ENCODE measurements around the gene DAB2IP.

DAB2IP gene

GRCh38 chr9:121651295-121652020, at the start of gene DAB2IP:
DAB2IP (plus strand) TSS chr9:121651634; CDS start chr9:121651776, 142 bp downstream.
- peaks cover 68% of the 10 kb centered on the region for H3K4me1 Mint-ChIP-seq
- no peak for TF ChIP-seq CTCF (IDR thresholded peaks at IDR 0.05; ENCODE audit: unreplicated experiment in 3 of 3)
- H3K9me3 Mint-ChIP-seq = no peaks in the 10 kb centered on the region
- peak within 1 kb of the TSS; percentile 97 to 98 (median 97) for H3K27ac Mint-ChIP-seq
- H3K36me3 Mint-ChIP-seq (ENCODE audit: low read depth) = peaks cover 2% of the 10 kb centered on the region
- no peaks in the 10 kb centered on the region for H3K27me3 Mint-ChIP-seq (ENCODE audit: low read depth)
- peak within 1 kb of the TSS; percentile 95 to 98 (median 97) for H3K4me3 Mint-ChIP-seq

- TF ChIP-seq CTCF (IDR thresholded peaks at IDR 0.05; ENCODE audit: unreplicated experiment in 3 of 3) = no peak
- peaks cover 23% of the 10 kb centered on the region for H3K27me3 Mint-ChIP-seq (ENCODE audit: low read depth)
- no peak overlapping the region for H3K4me3 Mint-ChIP-seq
- no peaks in the 10 kb centered on the region for H3K36me3 Mint-ChIP-seq (ENCODE audit: low read depth)
- no peak overlapping the region for H3K27ac Mint-ChIP-seq
- H3K4me1 Mint-ChIP-seq = peaks cover 32% of the 10 kb centered on the region
- no peaks in the 10 kb centered on the region for H3K9me3 Mint-ChIP-seq
These were observed 48.4 kb upstream of the DAB2IP start for GRCh38 chr9:121603028-121603427.

GRCh38 chr9:121604242-121604641, 47.2 kb upstream of the DAB2IP start:
- H3K4me1 Mint-ChIP-seq = peaks cover 38% of the 10 kb centered on the region
- no peaks in the 10 kb centered on the region for H3K9me3 Mint-ChIP-seq
- no peaks in the 10 kb centered on the region for H3K36me3 Mint-ChIP-seq (ENCODE audit: low read depth)
- H3K27me3 Mint-ChIP-seq (ENCODE audit: low read depth) = peaks cover 23% of the 10 kb centered on the region
- H3K4me3 Mint-ChIP-seq = peak overlapping the region in 2 of 3 experiments; percentile 19 to 57
- H3K27ac Mint-ChIP-seq = peak overlapping the region; percentile 4 to 44 (median 29)
- TF ChIP-seq CTCF (IDR thresholded peaks at IDR 0.05; ENCODE audit: unreplicated experiment in 3 of 3) = no peak

GRCh38 chr9:121604654-121605053, 46.8 kb upstream of the DAB2IP start:
- Mint-ChIP-seq H3K27me3 (ENCODE audit: low read depth) (peaks cover 23% of the 10 kb centered on the region), H3K36me3 (ENCODE audit: low read depth) (no peaks in the 10 kb centered on the region), H3K4me3 (peak overlapping the region in 2 of 3 experiments; percentile 19 to 57), H3K27ac (peak overlapping the region; percentile 4 to 44 (median 29)), H3K4me1 (peaks cover 42% of the 10 kb centered on the region), H3K9me3 (no peaks in the 10 kb centered on the region)
- no peak for TF ChIP-seq CTCF (IDR thresholded peaks at IDR 0.05; ENCODE audit: unreplicated experiment in 3 of 3)

GRCh38 chr9:121607434-121608167, 43.8 kb upstream of the DAB2IP start:
- H3K9me3 Mint-ChIP-seq = no peaks in the 10 kb centered on the region
- TF ChIP-seq CTCF (IDR thresholded peaks at IDR 0.05; ENCODE audit: unreplicated experiment in 3 of 3) = no peak
- H3K36me3 Mint-ChIP-seq (ENCODE audit: low read depth) = no peaks in the 10 kb centered on the region
- H3K27ac Mint-ChIP-seq = peak overlapping the region; percentile 2 to 10 (median 7)
- H3K4me3 Mint-ChIP-seq = peak overlapping the region in 1 of 3 experiments; percentile 31
- H3K27me3 Mint-ChIP-seq (ENCODE audit: low read depth) = peaks cover 7% of the 10 kb centered on the region
- peaks cover 37% of the 10 kb centered on the region for H3K4me1 Mint-ChIP-seq

All from nephron (organoid).